ENCODE measurements around the gene NEO1.

Gene NEO1

GRCh38 chr15:73051391-73051806, 864 bp upstream of the NEO1 start:
- Histone ChIP-seq H3F3A (ENCODE audit: insufficient read depth, low read length) (peaks cover 4% of the 10 kb centered on the region; the same call in 1 of the 2 replicates), H3K4me2 (ENCODE audit: low read depth, low read length) (peak overlapping the region; percentile 85), H2AFZ (ENCODE audit: low read length) (peak overlapping the region; percentile 98), H3K27ac (ENCODE audit: low read length) (peak overlapping the region; percentile 83), H4K20me1 (ENCODE audit: insufficient read depth, low read length) (no peaks in the 10 kb centered on the region), H3K9me2 (replicated peaks; ENCODE audit: insufficient read depth, low read length) (no peaks in the 10 kb centered on the region), H3K79me2 (ENCODE audit: low read length) (peaks cover 33% of the 10 kb centered on the region), H3K4me1 (ENCODE audit: low read length) (peaks cover 11% of the 10 kb centered on the region; the same call in 1 of the 2 replicates), H3K27me3 (replicated peaks; ENCODE audit: insufficient read depth, low read length) (no peaks in the 10 kb centered on the region), H3K4me3 (ENCODE audit: low read length) (peak overlapping the region; percentile 91), H3K9ac (ENCODE audit: low read length) (peak overlapping the region; percentile 88), H3K9me3 (replicated peaks; ENCODE audit: insufficient read depth, low read length) (no peaks in the 10 kb centered on the region), H3K36me3 (replicated peaks; ENCODE audit: insufficient read depth, low read length) (no peaks in the 10 kb centered on the region)
- TF ChIP-seq EZH2phosphoT487 (IDR thresholded peaks at IDR 0.05; ENCODE audit: low read length) (no peak), CTCF (IDR thresholded peaks at IDR 0.05; ENCODE audit: low read length) (no peak), EZH2 (optimal IDR thresholded peaks at IDR 0.05; ENCODE audit: low read depth, low read length) (no peak)
- no peak for DNase-seq

DNA sequence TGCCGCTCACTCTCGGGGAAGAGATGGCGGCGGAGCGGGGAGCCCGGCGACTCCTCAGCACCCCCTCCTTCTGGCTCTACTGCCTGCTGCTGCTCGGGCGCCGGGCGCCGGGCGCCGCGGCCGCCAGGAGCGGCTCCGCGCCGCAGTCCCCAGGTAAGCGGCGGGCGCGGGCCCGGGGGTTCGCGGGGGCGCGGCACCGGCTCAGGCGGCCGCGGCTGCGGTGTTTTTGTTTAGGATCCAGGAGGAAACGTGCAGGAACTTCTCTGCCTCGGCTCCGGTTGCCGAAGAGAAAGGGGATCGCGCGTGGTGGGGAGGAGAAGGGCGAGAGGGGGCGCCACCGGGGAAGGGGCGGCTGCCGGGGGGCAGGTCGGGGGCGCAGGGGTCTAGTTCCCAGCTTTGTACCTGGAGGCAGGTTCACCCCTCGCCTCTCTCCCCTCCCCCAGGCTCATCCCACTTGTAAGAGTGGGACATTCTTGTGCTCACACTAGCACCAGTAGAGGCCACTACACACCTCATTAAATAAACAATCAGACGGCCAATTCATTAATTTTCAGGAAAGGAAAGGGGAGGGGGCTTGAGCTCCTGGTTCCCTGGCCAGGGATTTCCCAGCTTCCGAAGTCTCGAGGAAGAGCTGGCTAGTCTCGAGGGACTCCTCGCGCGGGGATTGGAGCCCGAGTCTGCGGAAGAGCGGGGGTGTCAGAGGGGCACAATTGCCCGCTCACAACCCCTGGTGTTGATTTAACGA, 562 bp downstream of the NEO1 start:
- Histone ChIP-seq H3K4me2 (ENCODE audit: low read depth, low read length) (peak overlapping the region; percentile 83), H3K79me2 (ENCODE audit: low read length) (peaks cover 38% of the 10 kb centered on the region), H3K36me3 (replicated peaks; ENCODE audit: insufficient read depth, low read length) (no peaks in the 10 kb centered on the region), H3K27ac (ENCODE audit: low read length) (peak overlapping the region; percentile 44; the same call in 1 of the 2 replicates), H3F3A (ENCODE audit: insufficient read depth, low read length) (peaks cover 4% of the 10 kb centered on the region; the same call in 1 of the 2 replicates), H4K20me1 (ENCODE audit: insufficient read depth, low read length) (no peaks in the 10 kb centered on the region), H3K4me3 (ENCODE audit: low read length) (peak overlapping the region; percentile 69), H3K27me3 (replicated peaks; ENCODE audit: insufficient read depth, low read length) (no peaks in the 10 kb centered on the region), H2AFZ (ENCODE audit: low read length) (peak overlapping the region; percentile 31), H3K9me2 (replicated peaks; ENCODE audit: insufficient read depth, low read length) (no peaks in the 10 kb centered on the region), H3K9me3 (replicated peaks; ENCODE audit: insufficient read depth, low read length) (no peaks in the 10 kb centered on the region), H3K9ac (ENCODE audit: low read length) (peak overlapping the region; percentile 55), H3K4me1 (ENCODE audit: low read length) (peaks cover 11% of the 10 kb centered on the region; the same call in 1 of the 2 replicates)
- TF ChIP-seq EZH2 (optimal IDR thresholded peaks at IDR 0.05; ENCODE audit: low read depth, low read length), result no peak
- peak; percentile 52 for TF ChIP-seq CTCF (IDR thresholded peaks at IDR 0.05; ENCODE audit: low read length)
- DNase-seq, result peak; percentile 59

DNA sequence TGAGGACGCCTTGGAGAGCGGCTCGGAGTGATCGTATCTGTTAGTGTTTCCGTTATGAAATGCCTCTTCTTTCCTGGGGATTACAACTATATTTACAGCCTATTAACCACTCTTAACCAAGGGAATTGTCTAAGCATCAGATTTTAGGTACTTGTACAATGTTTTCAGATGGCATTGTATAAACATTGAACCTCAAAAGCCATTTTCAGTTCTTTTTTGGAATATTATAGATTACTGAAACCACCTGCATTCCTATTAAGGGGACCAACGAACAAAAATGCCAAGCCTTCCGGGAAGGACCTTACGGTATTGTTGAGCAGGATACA, 1.1 kb downstream of the NEO1 start:
- Histone ChIP-seq H3K27ac (ENCODE audit: low read length) (no peak overlapping the region), H4K20me1 (ENCODE audit: insufficient read depth, low read length) (0 out of 2 replicates have a peak, but pooled peaks cover 3% of the 10 kb centered on the region), H3K4me3 (ENCODE audit: low read length) (peak overlapping the region; percentile 69), H3K4me2 (ENCODE audit: low read depth, low read length) (peak overlapping the region; percentile 83), H3K9me3 (replicated peaks; ENCODE audit: insufficient read depth, low read length) (no peaks in the 10 kb centered on the region), H3F3A (ENCODE audit: insufficient read depth, low read length) (peaks cover 4% of the 10 kb centered on the region; the same call in 1 of the 2 replicates), H3K9me2 (replicated peaks; ENCODE audit: insufficient read depth, low read length) (no peaks in the 10 kb centered on the region), H3K9ac (ENCODE audit: low read length) (peak overlapping the region; percentile 55; the same call in 1 of the 2 replicates), H3K79me2 (ENCODE audit: low read length) (peaks cover 44% of the 10 kb centered on the region), H3K36me3 (replicated peaks; ENCODE audit: insufficient read depth, low read length) (no peaks in the 10 kb centered on the region), H3K4me1 (ENCODE audit: low read length) (peaks cover 11% of the 10 kb centered on the region; the same call in 1 of the 2 replicates), H2AFZ (ENCODE audit: low read length) (peak overlapping the region; percentile 31), H3K27me3 (replicated peaks; ENCODE audit: insufficient read depth, low read length) (no peaks in the 10 kb centered on the region)
- DNase-seq, result peak; percentile 52
- no peak for TF ChIP-seq EZH2phosphoT487 (IDR thresholded peaks at IDR 0.05; ENCODE audit: low read length)
- no peak for TF ChIP-seq CTCF (IDR thresholded peaks at IDR 0.05; ENCODE audit: low read length)
- no peak for TF ChIP-seq EZH2 (optimal IDR thresholded peaks at IDR 0.05; ENCODE audit: low read depth, low read length)
